C4-2B (cell line): Measurements from ENCODE around the gene CCDC171.

ENCODE experiments used
- ZFX ChIP-seq: fragments of 450-650 bp; IDR thresholded peaks from 2 replicates; pipeline ENCODE4 v1.6.1; 2017
- TF ChIP-seq, protein P1 (sequence below): fragments of 450-650 bp; conservative IDR thresholded peaks from 2 replicates; pipeline ENCODE4 v1.5.1; 2017; ENCODE audit warnings: mild to moderate bottlenecking

DNA sequence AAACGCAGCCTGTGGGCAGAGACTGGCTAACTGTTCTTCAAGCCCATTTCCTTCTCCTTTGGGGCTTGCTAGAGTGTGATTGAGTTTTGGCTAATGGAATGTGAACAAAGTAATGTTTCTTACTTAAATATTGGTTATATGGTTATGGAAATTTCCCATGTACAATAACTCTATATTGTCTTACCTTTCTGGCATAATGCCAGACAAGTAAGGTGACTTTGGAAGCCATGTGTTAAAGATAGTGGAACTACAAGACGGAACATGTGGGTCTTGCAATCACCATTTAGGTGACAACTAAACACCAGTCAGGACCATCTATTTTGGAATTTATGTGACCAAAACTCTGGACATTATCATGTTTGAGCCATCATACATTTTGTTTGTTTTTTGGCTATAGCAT is 260.2 kb downstream of the CCDC171 start:
- TF ChIP-seq, protein P1, sequence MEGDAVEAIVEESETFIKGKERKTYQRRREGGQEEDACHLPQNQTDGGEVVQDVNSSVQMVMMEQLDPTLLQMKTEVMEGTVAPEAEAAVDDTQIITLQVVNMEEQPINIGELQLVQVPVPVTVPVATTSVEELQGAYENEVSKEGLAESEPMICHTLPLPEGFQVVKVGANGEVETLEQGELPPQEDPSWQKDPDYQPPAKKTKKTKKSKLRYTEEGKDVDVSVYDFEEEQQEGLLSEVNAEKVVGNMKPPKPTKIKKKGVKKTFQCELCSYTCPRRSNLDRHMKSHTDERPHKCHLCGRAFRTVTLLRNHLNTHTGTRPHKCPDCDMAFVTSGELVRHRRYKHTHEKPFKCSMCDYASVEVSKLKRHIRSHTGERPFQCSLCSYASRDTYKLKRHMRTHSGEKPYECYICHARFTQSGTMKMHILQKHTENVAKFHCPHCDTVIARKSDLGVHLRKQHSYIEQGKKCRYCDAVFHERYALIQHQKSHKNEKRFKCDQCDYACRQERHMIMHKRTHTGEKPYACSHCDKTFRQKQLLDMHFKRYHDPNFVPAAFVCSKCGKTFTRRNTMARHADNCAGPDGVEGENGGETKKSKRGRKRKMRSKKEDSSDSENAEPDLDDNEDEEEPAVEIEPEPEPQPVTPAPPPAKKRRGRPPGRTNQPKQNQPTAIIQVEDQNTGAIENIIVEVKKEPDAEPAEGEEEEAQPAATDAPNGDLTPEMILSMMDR, result no peak
- TF ChIP-seq ZFX, result no peak
